Measurements from ENCODE around the gene GAL. TPM values are rescaled to one million over a fixed set of nuclear protein-coding genes. Genes with fewer than 3 reads are reported as not detected.

The GAL gene
- total RNA-seq, 4 donors from 2014 or later, result 2.9 to 10.6 (median 4.7) TPM; not detected in 1

DNA sequence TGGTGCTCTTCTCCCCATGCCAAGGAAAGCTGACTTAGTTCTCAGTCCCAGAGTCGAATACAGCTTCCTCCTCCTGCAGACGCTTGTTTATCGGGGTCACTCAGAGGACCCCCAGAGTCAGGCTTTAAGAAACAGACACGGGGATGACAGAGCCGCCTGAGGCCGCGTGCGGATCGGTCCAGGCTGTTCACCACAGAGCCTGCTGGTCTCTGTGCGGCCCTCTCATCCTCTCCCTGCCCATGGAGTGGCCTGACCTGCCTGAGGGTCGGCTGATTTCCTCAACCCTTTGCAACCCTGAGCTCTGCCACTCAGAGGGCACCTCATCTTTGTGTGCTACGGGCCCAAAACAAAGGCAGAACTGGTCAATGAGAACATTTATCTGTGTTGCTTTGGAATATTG lies 2.1 kb downstream of the GAL start:
- Histone ChIP-seq H3K4me3 (no peak overlapping the region), H3K36me3 (no peaks in the 10 kb centered on the region), H3K9me3 (no peaks in the 10 kb centered on the region), H3K4me1 (peaks cover 0 to 17% (median 13%) of the 10 kb centered on the region in 3 donors), H3K27ac (no peak overlapping the region), H3K27me3 (peaks cover 67% of the 10 kb centered on the region)
- WGBS, 2 donors (ENCODE audit: low coverage in 1 of 2), result 88 to 93% methylated on average over 4 to 5 of the region's 12 CpGs
- ATAC-seq, result no peak
- TF ChIP-seq POLR2A (IDR thresholded peaks at IDR 0.05) (no peak), POLR2AphosphoS5 (IDR thresholded peaks at IDR 0.05) (no peak), EP300 (IDR thresholded peaks at IDR 0.05) (no peak)
- TF ChIP-seq, protein P1, sequence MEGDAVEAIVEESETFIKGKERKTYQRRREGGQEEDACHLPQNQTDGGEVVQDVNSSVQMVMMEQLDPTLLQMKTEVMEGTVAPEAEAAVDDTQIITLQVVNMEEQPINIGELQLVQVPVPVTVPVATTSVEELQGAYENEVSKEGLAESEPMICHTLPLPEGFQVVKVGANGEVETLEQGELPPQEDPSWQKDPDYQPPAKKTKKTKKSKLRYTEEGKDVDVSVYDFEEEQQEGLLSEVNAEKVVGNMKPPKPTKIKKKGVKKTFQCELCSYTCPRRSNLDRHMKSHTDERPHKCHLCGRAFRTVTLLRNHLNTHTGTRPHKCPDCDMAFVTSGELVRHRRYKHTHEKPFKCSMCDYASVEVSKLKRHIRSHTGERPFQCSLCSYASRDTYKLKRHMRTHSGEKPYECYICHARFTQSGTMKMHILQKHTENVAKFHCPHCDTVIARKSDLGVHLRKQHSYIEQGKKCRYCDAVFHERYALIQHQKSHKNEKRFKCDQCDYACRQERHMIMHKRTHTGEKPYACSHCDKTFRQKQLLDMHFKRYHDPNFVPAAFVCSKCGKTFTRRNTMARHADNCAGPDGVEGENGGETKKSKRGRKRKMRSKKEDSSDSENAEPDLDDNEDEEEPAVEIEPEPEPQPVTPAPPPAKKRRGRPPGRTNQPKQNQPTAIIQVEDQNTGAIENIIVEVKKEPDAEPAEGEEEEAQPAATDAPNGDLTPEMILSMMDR (IDR thresholded peaks at IDR 0.05), result no peak

DNA sequence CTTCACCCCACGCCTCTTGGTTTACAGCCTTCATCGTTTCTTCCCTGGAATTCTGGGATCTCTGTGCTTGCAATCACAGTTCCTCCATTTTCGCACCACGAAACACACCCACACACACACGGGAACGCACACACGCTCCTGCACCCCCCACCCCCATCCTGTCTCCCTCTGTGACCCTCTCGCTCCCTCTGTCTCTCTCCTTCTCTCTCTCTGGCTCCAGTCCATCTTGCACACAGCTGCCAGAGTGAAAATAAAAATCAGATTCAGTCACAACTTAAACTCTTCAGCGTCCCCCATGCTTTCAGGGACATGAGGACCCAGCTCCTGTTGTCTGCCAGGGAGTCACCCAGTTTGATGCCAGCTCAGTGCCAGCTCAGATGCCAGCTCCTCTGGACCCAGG lies 3.0 kb downstream of the GAL start:
- no peak for TF ChIP-seq EP300 (IDR thresholded peaks at IDR 0.05)
- TF ChIP-seq POLR2A (IDR thresholded peaks at IDR 0.05), result no peak
- TF ChIP-seq, protein P1 (IDR thresholded peaks at IDR 0.05), result no peak
- no peak for TF ChIP-seq POLR2AphosphoS5 (IDR thresholded peaks at IDR 0.05)
- 40 to 58% methylated on average over 7 to 9 of the region's 9 CpGs for WGBS, 2 donors (ENCODE audit: low coverage in 1 of 2)
- Histone ChIP-seq H3K27ac (no peak overlapping the region), H3K9me3 (no peaks in the 10 kb centered on the region), H3K4me1 (peaks cover 0 to 17% (median 13%) of the 10 kb centered on the region in 3 donors), H3K27me3 (peaks cover 71% of the 10 kb centered on the region), H3K4me3 (no peak overlapping the region), H3K36me3 (no peaks in the 10 kb centered on the region)
- no peak for ATAC-seq

DNA sequence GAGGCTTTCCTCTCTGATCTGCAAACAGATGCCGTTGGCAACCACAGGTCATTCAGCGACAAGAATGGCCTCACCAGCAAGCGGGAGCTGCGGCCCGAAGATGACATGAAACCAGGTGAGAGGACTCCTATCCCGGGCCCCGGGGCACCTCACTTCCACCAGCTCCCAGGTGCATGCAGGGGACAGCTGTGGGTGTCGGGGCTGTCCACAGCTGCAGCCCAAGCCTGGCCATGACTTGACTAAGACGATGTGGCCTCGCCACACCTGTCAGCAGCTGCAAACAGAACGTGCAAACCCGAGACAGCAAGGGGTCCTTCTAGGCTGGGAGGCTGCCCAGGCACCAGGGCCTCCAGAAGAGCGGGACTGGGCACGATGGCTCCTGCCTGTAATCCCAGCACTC lies 3.6 kb downstream of the GAL start:
- Histone ChIP-seq H3K36me3 (no peaks in the 10 kb centered on the region), H3K27me3 (peaks cover 78% of the 10 kb centered on the region), H3K4me3 (no peak overlapping the region), H3K4me1 (peaks cover 0 to 17% (median 13%) of the 10 kb centered on the region in 3 donors), H3K27ac (no peak overlapping the region), H3K9me3 (no peaks in the 10 kb centered on the region)
- no peak for TF ChIP-seq POLR2A (IDR thresholded peaks at IDR 0.05)
- TF ChIP-seq EP300 (IDR thresholded peaks at IDR 0.05), result no peak
- TF ChIP-seq, protein P1 (IDR thresholded peaks at IDR 0.05), result no peak
- TF ChIP-seq POLR2AphosphoS5 (IDR thresholded peaks at IDR 0.05), result no peak
- no CpG with 5 or more reads among the region's 14 CpGs for WGBS, 2 donors (ENCODE audit: low coverage in 1 of 2)
- no peak for ATAC-seq

DNA sequence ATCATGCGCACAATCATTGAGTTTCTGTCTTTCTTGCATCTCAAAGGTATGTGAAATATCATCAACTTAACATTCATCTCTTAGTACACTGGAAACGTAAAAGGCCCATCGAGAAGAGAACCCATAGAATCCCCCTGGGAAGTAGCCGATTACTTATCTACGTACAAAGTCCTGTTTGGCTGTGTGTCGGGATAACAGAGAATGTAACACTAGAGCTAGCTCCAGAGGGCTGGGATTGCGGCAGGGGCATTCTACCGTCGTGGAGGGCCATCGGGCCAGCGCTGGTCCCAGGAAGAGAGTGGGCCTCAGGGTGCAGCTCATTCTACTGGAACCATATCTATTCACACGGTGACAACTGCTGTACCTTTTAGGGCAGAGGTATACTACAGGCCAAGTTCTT lies 4.5 kb downstream of the GAL start:
- no peak overlapping the region for H3K27ac ChIP-seq
- H3K36me3 ChIP-seq, result no peaks in the 10 kb centered on the region
- no peak overlapping the region for H3K4me3 ChIP-seq
- no peak for ATAC-seq
- TF ChIP-seq EP300 (IDR thresholded peaks at IDR 0.05) (no peak), POLR2A (IDR thresholded peaks at IDR 0.05) (no peak), POLR2AphosphoS5 (IDR thresholded peaks at IDR 0.05) (no peak)
- TF ChIP-seq, protein P1 (IDR thresholded peaks at IDR 0.05), result no peak
- 77 to 85% methylated on average over 12 of the region's 12 CpGs for WGBS, 2 donors (ENCODE audit: low coverage in 1 of 2)
- H3K27me3 ChIP-seq, result peaks cover 80% of the 10 kb centered on the region
- H3K4me1 ChIP-seq, result peaks cover 0 to 14% (median 13%) of the 10 kb centered on the region in 3 donors
- H3K9me3 ChIP-seq, result no peaks in the 10 kb centered on the region

DNA sequence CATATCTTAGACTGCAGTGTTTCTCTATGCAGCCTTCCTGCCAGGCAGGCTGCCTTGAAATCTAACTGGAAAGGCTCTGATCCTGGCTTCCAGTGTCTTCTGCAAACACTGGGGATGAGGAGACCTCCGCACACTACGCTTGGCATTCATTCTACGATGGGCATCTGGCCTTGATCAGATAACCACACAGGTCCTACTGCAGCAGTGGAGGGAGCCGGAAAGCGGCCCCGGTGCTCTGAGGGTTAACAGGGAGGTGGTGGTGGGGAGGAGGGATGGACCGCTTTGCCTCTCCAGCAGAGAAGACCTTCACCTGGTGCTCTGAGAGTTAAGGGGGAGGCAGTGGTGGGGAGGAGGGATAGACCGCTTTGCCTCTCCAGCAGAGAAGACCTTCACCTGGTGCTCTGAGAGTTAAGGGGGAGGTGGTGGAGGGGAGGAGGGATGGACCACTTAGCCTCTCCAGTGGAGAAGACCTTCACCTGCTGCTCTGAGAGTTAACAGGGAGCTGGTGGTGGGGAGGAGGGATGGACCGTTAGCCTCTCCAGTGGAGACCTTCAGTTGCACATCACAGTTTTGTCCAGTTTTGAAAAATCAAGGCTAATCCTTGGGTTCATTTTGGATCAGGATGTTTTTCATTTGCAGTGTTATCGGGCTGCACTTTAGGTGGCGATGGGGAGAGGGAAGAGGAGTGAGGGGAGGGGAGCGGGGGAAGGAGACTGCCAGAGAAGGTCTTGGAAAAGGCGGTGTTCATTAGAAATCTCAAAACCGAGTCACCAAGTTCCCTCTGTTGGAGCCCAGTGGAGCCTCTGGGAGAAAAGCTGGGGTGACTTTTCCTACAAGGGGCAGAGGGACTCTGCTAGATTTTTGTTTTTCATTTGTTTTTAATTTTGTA lies 5.6 kb downstream of the GAL start:
- TF ChIP-seq EP300 (IDR thresholded peaks at IDR 0.05) (no peak), POLR2AphosphoS5 (IDR thresholded peaks at IDR 0.05) (no peak), POLR2A (IDR thresholded peaks at IDR 0.05) (no peak)
- TF ChIP-seq, protein P1 (IDR thresholded peaks at IDR 0.05), result no peak
- WGBS, 2 donors (ENCODE audit: low coverage in 1 of 2), result 31 to 57% methylated on average over 4 to 6 of the region's 14 CpGs
- Histone ChIP-seq H3K9me3 (no peaks in the 10 kb centered on the region), H3K36me3 (no peaks in the 10 kb centered on the region), H3K4me1 (peaks cover 0 to 3% (median 2%) of the 10 kb centered on the region in 3 donors), H3K4me3 (no peak overlapping the region), H3K27me3 (peaks cover 70% of the 10 kb centered on the region), H3K27ac (no peak overlapping the region)
- ATAC-seq, result no peak

Data from gastroesophageal sphincter (tissue), 4 donors.